Measurements from ENCODE around the gene SARM1.
A peak's percentile ranks its signal among the peaks of the same experiment; 100 is the strongest.
"Not testable (repeated sequence)": the region's sequence is repeated elsewhere in the genome, so short reads cannot be mapped to it uniquely, and the experiment has no call there.

SARM1 gene

DNA sequence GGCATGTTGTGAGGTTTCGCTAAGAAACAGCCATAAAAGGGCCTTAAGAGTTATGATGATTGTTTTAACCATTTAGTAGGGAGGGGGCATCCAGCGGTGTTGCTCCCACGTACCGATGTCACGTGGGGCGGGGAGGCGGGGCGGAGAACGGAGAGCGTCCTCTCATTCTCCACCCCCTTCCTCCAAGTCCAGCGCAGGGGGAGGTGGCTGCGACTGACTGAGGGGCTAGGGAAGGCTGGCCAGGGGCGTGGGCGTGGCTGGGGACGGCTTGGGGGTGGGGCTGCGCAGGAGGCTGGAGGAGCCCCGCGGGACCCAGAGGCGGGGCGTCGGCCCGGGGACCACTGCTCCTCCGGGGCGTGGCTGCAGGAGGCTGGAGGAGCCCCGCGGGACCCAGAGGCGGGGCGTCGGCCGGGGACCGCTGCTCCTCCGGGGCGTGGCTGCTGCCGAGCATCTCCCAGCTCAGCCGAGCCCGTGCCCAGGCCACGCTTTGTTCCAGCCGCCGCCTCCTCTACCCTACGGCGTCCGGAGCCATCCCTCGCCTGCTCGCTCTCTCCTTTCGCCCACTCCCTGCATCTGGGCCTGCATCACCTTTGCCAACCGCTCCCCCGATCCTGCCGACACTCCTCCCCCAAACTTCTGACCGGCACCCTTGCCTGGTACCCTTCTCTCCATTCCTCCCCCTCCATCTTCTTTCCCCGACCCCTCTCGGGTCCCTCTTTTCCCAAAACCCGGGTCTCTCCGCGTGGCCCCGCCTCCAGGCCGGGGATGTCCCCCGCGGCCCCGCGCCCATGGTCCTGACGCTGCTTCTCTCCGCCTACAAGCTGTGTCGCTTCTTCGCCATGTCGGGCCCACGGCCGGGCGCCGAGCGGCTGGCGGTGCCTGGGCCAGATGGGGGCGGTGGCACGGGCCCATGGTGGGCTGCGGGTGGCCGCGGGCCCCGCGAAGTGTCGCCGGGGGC is at the start of gene SARM1:
Gene SARM1, plus strand, starts transcription at position 450 of the 958 bp plus-strand sequence. Its CDS starts 339 bp downstream, at position 789.
- DNase-seq: peak; percentile 92

DNA sequence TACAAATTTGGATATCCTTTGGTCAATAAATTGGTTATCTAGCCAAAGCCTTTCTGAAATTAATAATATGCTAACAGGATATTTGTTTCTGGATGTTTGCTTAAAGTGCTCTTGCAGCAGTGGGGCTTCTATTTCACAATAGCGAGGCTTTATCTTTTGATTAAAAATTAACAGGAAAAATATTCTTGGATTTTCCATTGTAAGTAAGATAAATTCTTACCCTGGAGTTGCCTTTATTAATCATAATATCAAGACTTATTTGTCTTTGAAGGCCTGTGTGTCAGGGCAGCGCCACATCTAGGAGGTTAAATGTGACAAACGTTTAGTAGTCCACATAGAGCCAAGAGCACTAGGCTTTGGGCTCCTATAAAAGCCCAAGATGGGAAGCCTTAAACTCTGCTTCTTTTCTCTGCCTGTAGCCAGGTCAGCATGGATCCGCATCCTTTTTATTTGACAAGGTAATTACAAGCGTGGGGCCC is 47.2 kb upstream of the SARM1 start:
- DNase-seq: no peak

DNA sequence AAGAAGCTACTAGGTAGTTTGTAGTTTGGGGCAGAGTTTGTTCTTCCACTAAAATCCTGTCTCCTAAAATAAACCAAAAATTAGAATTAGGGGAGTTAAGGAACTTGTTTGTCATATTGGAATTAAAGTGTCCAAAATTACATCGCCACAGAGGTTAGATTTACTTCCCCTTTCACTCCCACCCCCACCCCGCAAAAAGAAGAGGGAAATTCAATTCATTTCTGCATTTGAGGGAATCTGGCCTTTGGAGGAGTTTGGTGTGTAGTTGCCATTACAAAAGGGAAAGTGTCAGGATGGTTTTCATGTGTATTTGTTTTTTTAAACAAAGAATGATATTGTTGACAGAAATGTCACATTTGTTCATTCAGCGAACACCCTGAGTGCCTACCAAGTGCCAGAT is 46.7 kb upstream of the SARM1 start:
- no peak for DNase-seq

DNA sequence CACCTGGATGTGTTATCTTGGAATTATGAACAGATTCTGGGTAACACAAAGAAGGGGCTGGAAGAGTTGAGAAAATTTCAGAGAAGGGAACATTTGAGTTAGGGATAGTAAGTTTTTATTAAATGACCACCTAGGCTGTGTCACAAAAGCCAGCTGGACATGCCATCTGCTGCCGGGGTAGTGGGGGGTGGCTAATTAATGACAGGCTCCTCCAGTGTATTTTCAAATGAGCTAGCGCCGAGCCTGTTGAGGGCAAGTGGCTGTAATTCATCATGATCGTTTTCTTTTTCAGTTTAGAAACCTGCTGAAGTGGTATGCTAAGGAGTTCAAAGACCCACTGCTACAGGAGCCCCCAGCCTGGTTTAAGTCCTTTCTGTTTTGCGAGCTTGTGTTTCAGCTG is 46.3 kb upstream of the SARM1 start:
- no peak for DNase-seq

DNA sequence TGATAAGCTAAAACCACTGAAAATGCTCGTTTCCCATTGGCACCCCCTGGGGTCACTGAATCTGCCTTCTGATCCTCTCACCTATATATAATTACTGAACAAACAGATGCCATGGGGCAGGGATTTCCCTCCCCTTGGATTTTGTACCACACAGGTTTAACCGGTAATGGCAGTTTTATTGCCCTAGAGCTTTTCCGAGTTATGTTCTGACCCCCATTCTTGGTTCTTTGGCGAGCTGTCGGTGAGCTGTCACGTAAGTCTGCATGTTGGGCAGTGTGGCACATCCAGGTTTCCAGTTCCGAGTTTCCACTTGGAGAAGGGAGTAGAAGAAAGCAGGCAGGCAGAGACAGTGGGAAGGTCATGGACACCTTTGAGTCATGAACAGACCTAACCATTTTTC is 45.4 kb upstream of the SARM1 start:
- no peak for DNase-seq

DNA sequence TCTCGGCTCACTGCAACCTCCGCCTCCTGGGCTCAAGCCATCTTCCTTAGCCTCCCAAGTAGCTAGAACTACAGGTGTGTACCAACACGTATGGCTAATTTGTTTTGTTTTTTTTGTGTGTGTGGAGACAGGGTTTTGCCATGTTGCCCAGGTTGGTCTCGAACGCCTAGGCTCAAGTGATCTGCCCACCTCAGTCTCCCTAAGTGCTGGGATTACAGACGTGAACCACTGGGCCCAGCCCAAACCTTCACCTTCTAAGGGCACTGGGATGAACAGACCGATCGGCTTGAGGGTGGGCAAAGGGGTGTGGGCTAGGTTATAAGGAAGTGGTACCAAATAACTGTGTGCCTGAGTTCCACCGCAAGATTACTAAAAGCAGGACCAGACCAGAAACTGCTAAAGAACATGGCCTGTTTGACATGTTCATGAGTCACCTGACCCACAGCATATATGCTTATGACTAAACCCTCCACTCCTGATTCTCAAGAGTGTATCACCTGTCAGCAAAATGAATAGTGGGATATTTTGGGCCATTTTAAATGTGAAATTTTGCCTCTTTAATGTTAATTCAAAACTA is 44.4 kb upstream of the SARM1 start:
- no peak for DNase-seq

DNA sequence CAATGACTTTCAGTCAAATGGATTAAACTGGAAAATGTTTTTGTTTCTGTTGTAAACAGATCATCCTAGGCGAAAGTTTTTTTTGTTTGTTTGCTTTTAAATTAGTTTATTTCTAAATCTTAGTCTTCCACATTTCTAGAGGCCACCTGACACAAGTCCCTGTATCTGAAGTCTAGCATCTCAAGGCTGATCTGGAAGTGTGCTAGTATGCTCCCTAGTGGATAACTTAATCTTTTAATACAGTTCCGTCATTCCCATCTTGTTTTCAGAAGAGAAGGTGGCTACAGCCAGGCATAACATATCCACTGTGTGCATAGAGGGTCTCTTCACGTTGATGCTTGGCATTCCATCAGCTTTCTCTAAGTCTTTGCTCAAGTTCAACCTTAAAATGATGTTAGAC is 43.8 kb upstream of the SARM1 start:
- DNase-seq: no peak

DNA sequence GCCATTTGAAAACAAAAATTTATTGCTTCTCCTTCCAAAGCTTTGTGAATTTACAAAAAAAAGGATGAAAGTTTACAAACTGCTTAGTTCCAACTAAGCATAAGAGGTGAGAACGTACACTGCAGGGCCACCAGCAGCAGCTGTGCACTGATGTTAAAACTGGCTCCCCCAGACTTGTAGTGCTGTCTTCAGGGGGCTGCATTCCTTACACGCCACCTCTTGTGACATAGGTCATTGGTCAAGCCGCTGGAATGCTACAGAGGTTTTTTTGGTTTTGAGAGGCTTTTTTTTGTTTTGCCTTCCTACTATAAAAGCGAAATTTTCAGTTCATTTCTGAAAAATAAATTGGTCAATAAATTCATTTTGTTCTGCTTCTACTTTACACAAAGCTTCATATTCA is 43.2 kb upstream of the SARM1 start:
- no peak for DNase-seq

DNA sequence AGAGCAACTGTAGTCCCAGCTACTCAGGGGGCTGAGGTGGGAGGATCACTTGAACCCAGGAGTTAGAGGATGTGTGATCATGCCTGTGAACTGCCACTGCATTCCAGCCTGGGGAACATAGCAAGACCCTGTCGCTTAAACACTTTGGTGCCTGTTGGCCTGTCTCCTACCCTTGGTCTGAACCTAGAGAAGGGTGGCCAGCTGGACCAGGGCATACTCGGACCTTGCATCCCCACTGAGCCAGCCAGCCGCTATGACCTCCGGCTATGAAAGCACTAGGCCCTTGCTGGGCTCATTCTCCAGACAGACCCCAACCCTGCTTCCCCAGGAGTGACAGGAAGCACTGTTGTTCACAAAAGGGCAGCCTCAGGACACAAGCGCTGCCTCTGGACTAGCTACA is 40.8 kb upstream of the SARM1 start:
- DNase-seq: no peak

DNA sequence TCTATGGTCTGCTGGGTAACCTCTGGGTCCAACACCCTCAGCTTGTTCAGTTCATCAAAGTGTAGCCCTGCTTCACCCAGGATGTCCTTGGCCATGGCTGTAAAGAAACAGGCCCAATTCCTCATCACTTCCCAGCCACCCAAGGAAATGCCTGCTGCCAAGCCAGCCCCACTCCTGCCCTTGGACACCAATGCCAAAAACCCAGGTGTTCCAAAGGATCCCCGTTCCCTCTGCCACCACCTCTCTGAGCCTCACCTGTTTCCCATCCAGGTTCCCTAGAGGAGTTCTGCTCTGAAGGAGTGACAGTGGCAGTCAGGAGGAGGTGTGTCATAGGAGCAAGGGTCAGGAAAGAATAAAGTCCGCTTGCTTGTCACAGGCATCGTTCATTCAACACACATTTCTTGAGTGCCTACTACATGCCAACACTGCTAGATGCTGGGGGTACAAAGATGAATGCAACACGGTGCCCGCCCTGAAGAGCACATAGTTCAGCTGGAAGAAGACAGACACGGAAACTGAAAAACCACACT is 39.5 kb upstream of the SARM1 start:
- DNase-seq: no peak

DNA sequence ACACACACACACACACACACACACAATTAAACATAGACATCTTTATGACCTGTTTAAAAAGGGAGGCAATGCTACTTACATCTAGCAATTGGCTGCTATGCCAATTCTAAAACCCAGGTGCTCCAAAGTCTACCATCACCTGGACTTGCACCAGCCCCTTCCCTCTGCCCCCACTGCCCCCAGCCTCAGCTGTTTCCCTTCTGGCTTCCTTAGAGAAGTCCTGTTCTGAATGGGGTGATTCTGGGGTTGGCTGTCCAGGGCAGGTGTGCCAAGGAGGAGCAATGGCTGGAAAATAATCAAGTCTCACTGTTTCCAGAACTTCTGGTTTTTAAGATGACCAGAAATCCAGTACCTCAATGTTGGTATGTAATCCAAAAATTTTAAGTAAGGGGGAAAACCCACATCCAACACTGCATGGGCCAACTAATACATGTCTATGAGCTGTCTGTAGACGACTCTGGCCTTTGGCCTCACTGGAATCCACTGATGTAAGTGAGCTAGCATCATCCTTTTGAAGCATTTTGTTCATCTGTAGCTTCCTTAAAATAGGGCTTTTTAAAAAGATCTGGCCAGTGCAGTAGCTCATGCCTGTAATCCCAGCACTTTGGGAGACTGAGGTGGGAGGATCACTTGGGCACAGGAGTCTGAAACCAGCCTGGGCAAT is 38.3 kb upstream of the SARM1 start:
- no peak for DNase-seq

DNA sequence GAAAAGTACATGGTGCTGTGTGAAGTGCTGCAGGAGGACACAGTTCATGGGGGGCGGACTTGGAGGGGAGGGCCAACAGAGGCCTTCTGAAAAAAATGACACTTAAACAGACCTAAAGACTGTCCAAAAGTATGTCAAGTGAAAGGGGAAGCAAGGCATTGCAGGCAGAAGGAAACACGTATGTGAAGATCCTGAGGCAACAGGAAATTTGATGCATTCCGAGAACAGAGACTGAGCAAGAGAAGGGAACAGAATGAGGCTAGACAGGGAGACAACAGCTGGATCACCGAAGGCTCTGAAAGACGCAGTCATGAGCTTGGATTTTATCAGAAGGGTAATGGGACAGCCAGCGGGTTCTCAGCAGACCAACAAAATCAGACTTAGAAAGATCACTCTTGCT is 37.3 kb upstream of the SARM1 start:
- DNase-seq: no peak

DNA sequence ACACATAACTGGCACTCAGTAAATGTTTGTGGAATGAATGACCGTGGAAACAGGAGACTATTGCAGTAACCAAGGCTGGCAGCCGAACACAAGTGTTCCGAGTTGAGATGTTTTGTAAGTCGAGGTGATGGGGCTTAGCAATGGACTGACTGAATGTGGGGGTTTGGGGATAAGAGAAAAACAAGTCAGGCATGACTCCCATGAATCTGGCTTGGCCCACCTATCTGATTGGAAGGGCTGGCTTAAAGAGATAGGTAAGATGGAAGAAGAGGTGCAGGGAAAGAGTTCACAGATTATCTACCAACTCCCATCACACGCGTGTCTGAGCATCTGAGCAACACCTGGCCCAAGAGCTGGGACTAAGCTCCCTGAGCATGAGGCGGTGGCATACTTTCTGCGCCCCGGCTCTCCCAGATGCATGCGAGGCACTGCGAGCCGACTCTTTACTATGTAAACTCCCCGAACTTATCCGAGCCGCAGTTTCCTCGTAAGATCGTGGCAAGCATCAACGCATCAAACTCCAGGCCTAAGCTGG is 36.8 kb upstream of the SARM1 start:
- DNase-seq: no peak

DNA sequence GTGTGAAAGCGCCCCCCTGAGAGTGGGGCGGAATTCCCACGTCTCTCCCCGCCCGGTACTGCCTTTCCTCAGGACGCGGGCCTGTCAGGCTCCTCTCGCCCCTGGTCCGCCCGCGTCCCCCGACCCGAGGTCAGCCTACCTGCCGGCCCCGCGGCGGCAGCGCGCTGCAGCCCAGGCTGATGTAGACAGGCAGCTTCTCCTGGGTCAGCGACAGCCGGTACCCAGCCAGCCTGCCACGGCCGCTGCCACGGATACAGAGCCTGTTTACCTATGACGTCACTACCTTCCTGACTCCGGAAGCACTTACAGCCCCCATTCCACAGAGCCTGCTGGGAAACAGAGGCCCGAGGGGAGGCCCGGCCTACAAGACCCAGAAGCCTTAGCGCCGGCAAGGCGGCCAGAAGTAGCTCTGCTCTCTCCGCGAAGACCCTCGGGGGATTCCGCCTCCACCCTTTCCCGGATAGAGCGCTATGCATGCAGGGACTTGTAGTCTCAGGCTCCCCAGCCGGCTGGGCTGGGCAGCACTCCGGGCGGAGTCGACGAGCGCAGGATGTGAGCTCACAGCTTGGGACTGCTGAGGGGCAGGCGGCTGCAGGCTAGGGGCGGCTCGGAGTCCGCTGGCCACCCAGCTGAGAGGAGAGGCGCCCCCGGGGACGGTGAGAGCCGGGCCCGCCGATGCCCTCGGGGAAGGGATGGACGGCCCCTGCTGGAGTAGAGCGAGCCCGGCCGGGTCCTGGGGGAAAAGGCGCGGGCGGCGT is 36.1 kb upstream of the SARM1 start, which contains the start of the genes IFT20 and TNFAIP1:
Gene IFT20, minus strand, starts transcription at position 272 of the 758 bp plus-strand sequence. CDS start 3,487 bp downstream, outside the sequence.
Gene TNFAIP1, plus strand, starts transcription at position 561 of the 758 bp plus-strand sequence. CDS start 3,761 bp downstream, outside the sequence.
- peak; percentile 100 for DNase-seq

DNA sequence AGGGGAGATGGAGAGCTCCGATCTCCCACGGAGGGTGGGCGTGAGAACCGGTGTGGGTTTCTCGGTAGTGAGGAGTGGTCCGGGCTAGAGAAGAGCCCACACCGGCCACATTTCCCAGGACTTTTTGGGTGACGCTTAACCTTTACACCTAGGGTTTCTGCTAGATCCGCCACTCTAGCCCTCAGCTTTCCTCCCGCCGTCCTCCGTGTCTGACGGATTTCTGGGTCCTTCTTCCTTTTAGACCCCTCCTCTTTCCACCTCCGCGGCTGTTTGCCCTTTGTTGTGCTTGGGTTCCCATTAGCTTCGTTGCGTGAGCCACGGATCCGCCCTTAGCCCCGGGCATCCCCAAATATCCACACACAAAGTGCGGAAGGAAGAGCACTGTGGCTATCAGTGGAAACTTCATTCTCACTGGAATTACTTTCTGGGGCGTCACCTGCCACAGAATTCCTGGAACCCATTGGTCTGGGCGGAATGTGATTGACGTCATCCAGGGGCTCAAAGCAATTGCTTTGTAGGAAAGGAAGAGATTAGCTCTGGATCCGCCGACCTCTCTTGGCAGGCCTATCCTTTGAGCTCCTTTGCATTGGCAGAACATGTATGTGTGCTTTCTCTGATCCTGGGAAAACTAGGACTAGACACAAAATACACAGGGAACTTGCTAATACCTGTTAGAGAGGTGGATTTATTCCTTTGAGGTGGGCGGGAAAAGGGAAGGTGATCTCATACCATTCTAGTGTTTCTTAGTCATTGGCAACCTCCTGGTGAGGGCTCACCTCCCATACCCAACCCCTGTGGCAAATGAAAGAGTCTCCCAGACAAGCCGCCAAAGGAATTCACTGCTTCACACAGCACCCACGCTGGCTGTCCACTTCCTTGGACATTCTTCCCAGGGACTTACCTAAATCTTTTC is 35.3 kb upstream of the SARM1 start:
- DNase-seq: peak; percentile 90

DNA sequence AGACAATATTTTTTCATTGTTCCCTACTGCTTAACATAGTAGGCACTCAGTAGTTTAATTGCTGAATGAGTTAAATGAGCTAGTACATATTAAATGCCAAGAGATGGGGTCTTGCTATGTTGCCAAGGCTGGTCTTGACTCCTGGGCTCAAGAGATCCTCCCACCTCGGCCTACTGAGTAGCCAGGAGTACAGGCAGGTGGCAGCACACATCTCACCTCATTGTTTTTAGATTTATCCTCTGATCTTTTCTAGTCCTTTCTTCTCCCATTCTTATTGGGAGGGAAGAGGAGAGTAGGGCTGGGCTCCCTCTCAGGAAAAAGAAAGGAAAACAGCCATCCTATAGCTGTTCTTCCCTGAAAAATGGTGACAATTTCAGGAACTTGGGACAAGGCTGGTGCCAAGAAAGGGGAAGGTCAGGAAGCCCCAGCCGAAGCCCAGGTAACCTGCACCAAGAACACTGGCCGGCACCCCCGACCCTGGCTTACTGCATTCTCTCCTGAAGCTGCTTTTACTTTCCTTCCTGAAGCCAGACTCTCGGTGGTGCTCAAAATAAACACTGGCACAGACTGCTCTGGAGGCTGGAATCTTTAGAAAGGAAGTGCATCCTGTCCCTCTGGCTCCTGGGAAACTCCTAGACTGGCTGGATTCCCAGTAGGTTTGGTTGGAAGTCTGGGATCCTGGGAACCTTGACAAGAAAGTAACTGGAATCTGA is 33.3 kb upstream of the SARM1 start:
- peak; percentile 78 for DNase-seq

DNA sequence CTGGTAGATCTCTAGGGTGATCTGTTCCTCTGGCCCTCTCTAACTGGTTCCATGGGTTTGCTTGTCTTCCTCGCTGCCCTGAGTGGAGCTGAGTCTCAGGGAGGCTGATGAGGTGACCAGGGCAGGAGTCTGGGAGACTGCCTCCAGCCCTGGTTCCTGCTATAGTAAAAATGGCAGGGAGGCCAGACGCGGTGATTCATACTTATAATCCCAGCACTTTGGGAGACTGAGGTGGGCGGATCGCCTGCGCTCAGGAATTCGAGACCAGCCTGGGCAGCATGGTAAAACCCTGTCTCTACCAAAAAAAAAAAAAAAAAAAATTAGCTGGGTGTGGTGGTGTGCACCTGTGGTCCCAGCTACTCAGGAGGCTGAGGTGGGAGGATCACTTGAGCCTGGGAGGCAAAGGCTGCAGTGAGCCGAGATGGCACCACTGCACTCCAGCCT is 32.7 kb upstream of the SARM1 start:
- DNase-seq: not testable (repeated sequence)

DNA sequence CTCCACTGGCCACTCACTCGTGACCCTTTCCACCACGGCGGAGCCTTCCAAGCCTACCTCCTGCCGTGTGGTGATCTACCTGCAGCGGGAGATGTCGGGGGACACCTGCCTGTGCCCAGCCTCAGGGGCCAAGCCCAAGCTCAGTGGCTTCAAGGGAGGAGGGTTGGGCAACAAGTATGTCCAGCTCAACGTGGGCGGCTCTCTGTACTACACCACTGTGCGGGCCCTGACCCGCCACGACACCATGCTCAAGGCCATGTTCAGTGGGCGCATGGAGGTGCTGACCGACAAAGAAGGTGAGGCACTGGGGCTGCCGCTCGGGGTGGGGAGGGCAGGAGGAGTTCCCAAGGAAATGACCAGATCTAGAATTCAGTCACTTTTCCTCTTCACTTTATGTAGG is 32.1 kb upstream of the SARM1 start:
- DNase-seq: no peak

DNA sequence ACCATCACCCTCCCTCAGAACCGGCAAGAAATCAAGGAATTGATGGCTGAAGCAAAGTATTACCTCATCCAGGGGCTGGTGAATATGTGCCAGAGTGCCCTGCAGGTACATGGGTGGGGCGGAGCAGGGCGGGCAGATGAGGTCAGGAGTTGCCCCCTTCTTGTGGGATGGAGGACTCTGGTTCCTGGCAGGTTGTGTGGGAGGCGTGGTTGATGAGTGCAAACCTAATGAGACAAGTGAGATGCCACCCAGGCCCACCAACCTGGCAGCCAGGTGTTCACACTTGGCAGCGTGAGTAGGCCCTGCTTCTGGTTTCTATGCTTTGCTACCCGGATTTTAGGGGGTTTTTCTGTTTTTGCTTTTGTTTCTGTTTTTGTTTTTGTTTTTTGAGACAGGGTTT is 31.1 kb upstream of the SARM1 start:
- DNase-seq: no peak

DNA sequence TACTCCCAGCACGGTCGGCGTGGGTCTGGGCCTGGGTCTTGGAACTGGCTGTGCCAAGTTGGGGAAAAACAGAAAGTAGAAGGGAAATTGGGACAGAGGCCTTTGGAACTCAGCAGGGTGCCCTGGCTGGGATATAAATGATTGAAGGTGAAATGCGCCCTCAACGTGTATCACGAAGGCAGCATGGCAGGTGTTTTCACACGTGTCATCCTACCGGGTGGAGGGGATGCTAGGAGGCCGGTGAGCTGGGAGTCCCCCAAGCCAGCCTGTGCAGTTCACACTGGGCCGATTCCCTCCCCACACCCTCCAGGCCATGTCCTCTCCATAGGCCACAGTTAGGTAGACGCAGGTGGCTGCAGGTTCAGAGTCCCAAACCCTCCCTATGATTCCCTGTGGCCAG is 30.0 kb upstream of the SARM1 start:
- no peak for DNase-seq

Measured in fibroblast of skin of right biceps (primary cell).